ENCODE data around the gene MICAL3.

DNA sequence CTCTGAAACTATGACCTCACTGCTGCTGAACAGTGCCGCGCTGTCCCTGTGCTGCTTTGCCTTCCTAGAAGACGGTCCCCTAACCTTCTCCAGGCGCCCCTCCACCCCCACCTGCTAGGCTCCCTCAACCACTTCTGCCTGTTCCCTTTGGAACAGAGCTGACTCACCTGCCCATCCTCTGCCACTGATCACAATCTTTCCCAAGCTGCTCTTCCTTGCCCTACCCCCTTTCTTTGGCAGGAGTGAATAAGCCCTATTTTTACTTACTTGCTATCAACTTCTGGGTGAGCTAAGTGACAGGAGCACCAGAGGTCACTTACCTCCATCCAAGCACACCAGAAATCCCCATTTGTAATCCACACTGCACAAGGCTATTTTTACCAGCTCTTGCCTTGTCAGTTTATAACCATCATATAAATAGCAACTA lies 134.1 kb downstream of the MICAL3 start:
- TF ChIP-seq KLF16 (IDR thresholded peaks at IDR 0.05) (no peak), EZH2 (IDR thresholded peaks at IDR 0.05; ENCODE audit: borderline replicate concordance, low read depth, low read length) (no peak), ZNF232 (CRISPR knock-in tag; IDR thresholded peaks at IDR 0.05) (no peak), BRCA1 (IDR thresholded peaks at IDR 0.05) (no peak), BRCA1 (CRISPR knock-in tag; IDR thresholded peaks at IDR 0.05) (no peak), NCOA2 (IDR thresholded peaks at IDR 0.05; ENCODE audit: partially characterized antibody in 2 of 2) (no peak), CBFA2T3 (IDR thresholded peaks at IDR 0.05) (no peak), FOS (IDR thresholded peaks at IDR 0.05; ENCODE audit: extremely low read depth, insufficient read length) (no peak)
- TF ChIP-seq, protein P1, sequence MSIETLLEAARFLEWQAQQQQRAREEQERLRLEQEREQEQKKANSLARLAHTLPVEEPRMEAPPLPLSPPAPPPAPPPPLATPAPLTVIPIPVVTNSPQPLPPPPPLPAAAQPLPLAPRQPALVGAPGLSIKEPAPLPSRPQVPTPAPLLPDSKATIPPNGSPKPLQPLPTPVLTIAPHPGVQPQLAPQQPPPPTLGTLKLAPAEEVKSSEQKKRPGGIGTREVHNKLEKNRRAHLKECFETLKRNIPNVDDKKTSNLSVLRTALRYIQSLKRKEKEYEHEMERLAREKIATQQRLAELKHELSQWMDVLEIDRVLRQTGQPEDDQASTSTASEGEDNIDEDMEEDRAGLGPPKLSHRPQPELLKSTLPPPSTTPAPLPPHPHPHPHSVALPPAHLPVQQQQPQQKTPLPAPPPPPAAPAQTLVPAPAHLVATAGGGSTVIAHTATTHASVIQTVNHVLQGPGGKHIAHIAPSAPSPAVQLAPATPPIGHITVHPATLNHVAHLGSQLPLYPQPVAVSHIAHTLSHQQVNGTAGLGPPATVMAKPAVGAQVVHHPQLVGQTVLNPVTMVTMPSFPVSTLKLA (conservative IDR thresholded peaks at IDR 0.05) = no peak
- TF ChIP-seq, protein P2, sequence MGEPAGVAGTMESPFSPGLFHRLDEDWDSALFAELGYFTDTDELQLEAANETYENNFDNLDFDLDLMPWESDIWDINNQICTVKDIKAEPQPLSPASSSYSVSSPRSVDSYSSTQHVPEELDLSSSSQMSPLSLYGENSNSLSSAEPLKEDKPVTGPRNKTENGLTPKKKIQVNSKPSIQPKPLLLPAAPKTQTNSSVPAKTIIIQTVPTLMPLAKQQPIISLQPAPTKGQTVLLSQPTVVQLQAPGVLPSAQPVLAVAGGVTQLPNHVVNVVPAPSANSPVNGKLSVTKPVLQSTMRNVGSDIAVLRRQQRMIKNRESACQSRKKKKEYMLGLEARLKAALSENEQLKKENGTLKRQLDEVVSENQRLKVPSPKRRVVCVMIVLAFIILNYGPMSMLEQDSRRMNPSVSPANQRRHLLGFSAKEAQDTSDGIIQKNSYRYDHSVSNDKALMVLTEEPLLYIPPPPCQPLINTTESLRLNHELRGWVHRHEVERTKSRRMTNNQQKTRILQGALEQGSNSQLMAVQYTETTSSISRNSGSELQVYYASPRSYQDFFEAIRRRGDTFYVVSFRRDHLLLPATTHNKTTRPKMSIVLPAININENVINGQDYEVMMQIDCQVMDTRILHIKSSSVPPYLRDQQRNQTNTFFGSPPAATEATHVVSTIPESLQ (CRISPR knock-in tag; IDR thresholded peaks at IDR 0.05) = no peak
- TF ChIP-seq, protein P3, sequence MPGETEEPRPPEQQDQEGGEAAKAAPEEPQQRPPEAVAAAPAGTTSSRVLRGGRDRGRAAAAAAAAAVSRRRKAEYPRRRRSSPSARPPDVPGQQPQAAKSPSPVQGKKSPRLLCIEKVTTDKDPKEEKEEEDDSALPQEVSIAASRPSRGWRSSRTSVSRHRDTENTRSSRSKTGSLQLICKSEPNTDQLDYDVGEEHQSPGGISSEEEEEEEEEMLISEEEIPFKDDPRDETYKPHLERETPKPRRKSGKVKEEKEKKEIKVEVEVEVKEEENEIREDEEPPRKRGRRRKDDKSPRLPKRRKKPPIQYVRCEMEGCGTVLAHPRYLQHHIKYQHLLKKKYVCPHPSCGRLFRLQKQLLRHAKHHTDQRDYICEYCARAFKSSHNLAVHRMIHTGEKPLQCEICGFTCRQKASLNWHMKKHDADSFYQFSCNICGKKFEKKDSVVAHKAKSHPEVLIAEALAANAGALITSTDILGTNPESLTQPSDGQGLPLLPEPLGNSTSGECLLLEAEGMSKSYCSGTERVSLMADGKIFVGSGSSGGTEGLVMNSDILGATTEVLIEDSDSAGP (CRISPR knock-in tag; IDR thresholded peaks at IDR 0.05) = no peak
- TF ChIP-seq, protein P4, sequence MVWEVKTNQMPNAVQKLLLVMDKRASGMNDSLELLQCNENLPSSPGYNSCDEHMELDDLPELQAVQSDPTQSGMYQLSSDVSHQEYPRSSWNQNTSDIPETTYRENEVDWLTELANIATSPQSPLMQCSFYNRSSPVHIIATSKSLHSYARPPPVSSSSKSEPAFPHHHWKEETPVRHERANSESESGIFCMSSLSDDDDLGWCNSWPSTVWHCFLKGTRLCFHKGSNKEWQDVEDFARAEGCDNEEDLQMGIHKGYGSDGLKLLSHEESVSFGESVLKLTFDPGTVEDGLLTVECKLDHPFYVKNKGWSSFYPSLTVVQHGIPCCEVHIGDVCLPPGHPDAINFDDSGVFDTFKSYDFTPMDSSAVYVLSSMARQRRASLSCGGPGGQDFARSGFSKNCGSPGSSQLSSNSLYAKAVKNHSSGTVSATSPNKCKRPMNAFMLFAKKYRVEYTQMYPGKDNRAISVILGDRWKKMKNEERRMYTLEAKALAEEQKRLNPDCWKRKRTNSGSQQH (CRISPR knock-in tag; IDR thresholded peaks at IDR 0.05) = no peak
- TF ChIP-seq, protein P5, sequence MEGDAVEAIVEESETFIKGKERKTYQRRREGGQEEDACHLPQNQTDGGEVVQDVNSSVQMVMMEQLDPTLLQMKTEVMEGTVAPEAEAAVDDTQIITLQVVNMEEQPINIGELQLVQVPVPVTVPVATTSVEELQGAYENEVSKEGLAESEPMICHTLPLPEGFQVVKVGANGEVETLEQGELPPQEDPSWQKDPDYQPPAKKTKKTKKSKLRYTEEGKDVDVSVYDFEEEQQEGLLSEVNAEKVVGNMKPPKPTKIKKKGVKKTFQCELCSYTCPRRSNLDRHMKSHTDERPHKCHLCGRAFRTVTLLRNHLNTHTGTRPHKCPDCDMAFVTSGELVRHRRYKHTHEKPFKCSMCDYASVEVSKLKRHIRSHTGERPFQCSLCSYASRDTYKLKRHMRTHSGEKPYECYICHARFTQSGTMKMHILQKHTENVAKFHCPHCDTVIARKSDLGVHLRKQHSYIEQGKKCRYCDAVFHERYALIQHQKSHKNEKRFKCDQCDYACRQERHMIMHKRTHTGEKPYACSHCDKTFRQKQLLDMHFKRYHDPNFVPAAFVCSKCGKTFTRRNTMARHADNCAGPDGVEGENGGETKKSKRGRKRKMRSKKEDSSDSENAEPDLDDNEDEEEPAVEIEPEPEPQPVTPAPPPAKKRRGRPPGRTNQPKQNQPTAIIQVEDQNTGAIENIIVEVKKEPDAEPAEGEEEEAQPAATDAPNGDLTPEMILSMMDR (IDR thresholded peaks at IDR 0.05 in 2 of 3, conservative IDR thresholded peaks at IDR 0.05 in 1 of 3; ENCODE audit: insufficient read depth in 2 of 3, low read depth in 1 of 3, low read length in 3 of 3) = no peak

All from K562 (cell line).